GM10847 (cell line): Measurements from ENCODE around the gene R3HDM2.

Experiments used
- POLR2A ChIP-seq: IDR thresholded peaks from 2 replicates; pipeline ENCODE4 v1.6.1; 2011; ENCODE audit not compliant: insufficient read length; ENCODE audit errors: extremely low read depth

R3HDM2 gene

DNA sequence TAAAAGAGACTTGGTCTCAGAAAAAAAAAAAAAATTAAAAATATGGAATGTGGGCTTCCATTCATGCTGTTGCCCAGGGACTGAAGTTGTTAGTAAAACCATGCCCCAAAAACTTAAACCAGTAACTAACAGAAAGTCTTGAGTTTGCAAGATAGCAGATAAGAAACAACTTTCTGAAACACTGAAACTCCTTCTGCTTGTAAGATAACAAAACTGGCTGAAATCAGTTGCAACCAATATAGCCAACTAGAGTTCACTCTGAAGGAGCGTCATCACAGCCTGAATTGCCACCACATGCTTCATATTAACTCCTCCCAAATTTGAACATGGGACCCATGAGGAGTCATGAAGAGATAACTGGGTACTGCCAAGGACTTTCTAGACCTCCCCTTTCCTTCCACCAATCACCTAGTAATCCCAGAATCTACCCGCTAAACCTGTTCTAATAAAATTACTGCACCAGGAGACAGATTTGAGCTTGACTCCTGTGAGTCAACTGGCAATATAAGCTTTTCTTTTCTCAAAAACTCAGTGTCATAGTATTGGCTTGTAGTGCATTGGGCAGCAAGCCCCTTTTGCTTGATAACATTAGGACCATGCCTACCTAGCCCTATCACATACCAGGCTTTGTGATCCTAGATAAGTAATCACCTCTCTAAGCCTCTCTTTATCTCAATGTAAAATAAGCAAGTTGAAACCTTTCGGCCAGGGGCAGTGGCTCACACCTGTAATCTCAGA lies 53.6 kb downstream of the R3HDM2 start:
- TF ChIP-seq POLR2A, result no peak

DNA sequence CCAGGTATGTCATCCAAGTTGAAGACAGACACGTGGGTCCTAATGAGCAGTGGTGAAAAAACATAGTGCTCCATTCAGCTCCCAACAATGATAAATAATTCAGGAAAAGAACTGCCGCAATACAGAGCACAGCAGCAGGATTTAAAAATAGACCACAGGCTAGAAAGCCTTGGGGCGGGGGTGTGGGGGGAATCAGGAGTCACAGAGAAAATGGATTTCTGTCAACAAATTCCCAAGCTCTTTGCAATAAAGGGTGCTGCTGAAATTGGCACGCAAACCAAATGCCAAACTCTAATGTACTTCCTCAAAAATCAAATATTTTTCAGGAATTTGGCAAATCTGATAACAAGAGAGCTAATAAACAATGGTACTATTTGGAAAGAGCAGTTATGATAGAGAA lies 58.6 kb downstream of the R3HDM2 start:
- TF ChIP-seq POLR2A, result no peak

DNA sequence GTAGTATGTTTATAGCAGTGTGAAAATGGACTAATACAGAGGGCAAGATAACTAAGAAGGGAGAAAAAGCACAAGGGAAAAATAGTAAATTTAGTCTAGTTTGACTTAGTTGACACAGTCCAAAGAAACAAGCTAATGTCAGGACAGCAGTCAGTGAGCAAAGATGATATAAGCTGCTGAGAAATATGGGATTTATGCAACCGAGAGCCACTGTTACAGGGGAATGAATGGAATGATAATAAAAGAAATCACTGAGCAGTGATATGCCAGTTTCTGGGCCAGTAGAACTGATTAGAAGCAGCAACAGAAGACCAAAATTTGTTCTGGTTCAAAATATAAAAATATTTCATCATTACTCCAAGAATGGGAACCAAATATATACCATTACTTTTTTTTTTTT lies 60.1 kb downstream of the R3HDM2 start:
- no peak for TF ChIP-seq POLR2A

DNA sequence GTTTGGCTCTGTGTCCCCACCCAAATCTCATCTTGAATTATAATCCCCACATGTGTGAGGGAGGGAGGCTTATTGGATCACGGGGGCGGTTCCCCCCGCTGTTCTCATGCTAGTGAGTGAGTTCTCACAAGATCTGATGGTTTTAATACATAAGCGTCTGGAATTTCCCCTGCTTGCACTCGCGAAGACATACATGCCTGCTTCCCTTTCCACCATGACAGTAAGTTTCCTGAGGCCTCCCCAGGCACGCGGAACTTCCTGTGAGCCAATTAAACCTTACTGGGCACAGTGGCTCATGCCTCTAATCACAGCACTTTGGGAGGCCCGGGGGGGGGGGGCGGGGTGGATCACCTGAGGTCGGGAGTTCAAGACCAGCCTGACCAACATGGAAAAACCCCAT lies 60.8 kb downstream of the R3HDM2 start:
- TF ChIP-seq POLR2A, result no peak

DNA sequence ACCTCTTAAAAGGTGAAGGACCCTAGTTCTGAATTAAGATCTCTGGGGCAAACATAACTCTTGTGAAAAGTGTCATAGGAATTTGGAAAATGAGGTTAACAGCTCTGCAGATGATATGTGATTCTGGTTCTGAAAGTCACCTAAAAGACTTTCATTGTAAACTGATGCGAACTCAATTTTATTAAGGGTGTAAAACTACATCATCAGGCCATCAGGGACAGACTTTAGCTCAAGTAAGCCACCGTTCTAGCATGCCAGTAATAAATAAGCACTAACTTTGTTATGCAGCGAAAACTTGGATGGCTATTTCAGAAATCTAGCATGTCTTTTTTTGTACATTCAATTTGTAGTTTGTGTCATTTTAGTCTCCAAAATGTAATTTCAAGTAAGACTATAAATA lies 61.6 kb downstream of the R3HDM2 start:
- no peak for TF ChIP-seq POLR2A

DNA sequence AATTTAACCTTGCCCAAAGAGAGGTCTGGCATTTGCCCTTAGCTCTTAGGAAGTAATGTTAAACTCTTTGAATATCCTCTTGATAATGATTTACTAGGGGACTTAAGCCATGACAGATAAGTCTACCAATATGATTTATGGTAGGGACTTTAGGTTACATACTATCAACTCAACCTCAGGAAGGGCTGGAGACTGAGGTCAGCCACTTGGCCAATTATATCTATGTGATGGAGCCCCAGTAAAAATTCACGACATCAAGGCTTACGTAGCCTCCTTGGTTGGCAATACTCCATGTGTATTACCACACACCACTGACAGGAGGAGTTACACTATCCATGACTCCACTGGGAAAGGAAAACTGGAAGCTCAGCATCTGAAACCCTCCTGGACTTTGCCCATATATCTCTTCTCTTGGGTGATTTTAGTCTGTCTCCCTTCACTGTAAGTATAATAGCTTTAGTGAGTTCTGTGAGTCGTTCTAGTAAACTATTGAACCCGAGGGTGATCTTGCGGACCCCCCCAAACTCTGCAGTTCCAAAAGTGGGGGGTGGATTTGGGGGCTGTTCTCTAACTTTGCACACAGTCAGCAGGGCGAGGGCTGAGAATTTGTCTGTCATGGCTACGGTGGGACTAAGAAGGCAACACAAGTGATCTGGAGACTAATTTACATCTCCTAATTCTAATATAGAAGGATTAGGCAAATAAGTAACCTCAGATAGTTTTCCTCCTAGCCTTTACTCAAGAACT lies 62.3 kb downstream of the R3HDM2 start:
- no peak for TF ChIP-seq POLR2A

DNA sequence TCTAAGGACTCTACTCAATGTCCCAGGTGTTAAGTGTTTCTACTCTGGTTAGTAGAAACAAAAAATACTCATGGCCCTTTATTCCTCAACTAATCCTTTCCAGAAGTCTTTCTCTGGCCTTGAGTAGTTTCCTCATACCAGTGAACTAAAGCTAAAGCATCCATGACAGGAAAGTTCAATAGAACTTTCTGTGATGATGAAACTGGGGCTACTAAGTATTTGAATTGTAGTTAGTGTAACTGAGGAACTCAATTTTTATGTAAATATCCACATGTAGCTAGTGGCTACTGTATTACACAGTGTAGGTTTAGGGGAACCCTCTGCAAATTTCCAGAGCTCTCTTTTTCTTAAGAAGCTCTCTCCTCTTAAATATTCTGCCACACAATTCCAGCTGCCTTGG lies 63.7 kb downstream of the R3HDM2 start:
- no peak for TF ChIP-seq POLR2A

DNA sequence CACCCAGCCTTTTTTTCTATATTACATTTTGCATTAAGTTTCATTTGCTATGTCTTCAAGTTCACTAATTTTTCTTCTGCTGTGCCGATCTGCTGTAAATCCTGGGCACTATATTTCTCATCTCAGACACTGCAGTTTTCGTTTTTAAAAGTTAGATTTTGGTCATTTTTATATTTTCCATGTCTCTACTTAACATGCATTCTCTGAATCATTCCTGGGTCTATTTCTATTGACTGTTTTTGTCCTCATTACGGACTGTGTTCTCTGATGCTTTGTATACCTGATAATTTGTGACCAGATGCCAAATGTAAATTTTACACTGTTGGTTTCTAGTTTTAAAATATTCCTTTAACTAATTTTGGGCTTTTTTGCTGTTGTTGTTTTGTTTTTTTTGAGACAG lies 64.5 kb downstream of the R3HDM2 start:
- TF ChIP-seq POLR2A, result no peak

DNA sequence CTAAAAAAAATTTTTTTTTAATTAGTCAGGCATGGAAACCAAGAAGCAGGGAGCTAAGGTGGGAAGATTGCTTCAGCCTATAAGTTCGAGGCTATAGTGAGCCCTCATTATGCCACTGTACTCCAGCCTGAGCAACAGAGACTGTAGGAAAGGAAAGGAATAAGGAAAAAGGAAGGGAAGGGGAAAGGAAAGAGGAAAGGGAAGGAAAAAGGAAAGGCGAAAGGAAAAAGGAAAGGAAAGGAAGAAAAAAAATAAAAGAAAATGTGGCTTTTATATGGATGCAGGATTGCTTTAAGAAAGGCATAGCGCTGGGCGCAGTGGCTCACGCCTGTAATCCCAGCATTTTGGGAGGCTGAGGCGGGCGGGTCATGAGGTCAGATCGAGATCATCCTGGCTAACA lies 70.4 kb downstream of the R3HDM2 start:
- no peak for TF ChIP-seq POLR2A

DNA sequence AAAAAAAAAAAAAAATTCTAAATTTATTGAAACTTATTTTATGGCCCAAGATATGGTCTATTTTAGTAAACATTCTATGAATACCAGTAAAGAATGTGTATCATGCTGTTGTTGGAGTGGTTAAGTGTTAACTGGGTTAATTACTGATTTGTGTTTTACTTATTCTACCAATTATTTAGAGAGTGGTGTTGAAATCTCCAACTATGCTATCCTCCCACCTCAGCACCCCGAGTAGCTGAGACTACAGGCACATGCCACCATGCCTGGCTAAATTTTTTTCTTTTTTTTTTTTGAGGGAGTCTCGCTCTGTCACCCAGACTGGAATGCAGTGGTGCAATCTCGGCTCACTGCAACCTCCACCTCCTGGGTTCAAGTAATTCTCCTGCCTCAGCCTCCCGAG lies 72.2 kb downstream of the R3HDM2 start:
- TF ChIP-seq POLR2A, result no peak

DNA sequence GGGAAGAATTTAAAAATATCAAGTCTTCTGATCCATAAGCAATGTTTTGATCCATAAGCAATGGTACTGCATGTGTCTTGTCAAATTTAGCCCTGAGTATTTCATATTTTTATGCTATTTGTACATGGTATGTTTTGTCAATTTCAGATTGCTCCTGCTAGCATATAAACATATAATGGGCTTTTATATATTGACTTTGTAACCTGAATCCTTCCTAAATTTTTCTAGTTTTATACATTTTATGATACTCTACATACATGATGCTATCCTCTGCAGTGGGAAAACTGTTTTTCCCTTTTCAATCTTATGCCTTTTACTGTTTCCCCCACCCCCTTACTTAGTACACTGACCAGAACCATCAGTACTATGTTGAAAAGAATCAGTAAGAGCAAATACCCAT lies 75.1 kb downstream of the R3HDM2 start:
- TF ChIP-seq POLR2A, result no peak

DNA sequence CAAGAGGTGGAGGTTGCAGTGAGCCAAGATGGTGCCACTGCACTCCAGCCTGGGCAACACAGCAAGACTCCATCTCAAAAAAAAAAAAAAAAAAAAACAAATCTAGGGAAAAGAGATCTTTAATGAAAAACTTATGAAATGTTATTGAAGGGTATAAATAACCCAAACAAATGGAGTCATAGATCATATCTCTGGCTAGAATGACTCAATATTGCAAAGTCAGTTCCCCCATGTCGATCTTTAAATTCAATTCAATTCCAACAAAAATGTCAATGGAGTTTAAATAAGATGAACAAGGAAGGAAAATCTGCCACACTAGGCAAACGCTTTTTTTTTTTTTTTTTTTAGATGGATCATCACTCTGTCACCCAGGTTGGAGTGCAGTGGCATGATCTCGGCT lies 78.7 kb downstream of the R3HDM2 start:
- TF ChIP-seq POLR2A, result no peak

DNA sequence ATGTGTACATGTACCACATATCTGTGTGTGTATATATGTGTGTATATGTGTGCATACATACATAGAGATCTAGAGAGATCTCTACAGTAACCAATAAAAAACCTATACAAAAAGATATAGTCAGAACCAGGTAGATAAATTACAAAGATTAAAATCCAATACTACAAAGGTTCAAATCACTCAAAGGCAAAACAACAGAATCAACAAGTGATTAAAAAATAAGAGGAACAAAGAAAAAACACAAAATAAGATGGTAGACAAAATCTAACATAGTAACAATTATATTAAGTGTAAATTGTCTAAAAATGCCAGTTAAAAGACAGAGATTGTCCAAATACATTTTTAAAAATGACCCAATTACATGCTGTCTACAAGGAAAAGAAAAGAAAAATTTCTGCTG lies 83.6 kb downstream of the R3HDM2 start:
- no peak for TF ChIP-seq POLR2A

DNA sequence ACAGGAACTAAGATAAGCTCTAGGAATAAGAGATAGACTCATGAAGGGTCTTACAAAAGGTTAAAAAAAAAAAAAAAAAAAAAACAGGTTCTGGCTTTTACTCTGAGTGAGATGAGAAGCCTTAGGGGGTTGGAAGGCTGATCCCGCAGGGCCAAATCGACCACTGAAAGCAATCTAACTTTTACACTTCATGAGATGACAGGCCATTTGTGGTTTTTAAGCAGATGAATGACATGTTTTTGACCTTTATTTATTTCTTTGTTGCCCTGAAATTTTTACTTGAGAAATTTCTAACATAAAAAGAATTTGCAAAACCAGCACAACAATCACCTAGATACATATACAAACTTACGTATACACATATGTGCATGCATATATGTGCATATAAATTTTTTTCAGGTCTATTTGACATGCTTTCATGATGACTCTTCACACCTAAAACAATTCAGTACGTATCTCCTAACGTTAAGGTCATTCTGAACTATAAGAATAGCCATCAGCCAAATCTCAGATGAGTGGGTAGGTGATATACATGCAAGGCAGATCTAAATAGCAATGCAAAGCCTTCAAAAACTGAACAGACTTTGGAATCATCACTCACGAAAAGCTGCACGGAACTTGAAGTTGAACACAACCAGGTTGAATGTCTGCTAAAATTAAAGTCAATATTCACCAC lies 87.0 kb downstream of the R3HDM2 start:
- TF ChIP-seq POLR2A, result no peak

DNA sequence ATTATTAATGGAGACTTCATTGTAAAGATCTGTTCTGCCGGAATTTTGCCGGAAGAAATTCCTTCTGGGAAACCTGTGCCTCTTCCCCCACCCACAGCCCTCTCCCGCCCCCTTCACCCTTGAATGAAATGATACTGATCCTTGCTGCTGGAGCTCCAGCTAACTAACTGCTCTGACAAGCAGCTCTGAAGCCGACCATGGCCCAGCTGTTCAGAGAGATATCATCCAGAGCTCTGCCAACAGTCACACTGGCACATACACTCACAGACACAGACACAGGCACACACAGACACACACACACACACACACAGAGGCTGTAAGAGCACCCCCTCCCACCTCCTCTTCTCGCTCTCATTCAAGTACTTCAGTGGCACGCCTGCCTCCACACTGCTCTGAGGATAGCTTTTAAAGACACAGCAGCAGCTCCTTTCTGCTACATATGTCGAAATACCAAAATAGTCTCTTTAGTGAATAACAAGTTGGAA lies 88.6 kb downstream of the R3HDM2 start:
- no peak for TF ChIP-seq POLR2A
